IMR-90 (cell line): ENCODE measurements around the gene SPPL2A.

ENCODE experiments used
- BHLHE40 ChIP-seq: fragments of 150-350 bp; IDR thresholded peaks from 2 replicates; pipeline ENCODE4 v1.6.1; 2016; ENCODE audit warnings: mild to moderate bottlenecking, low read depth, low read length
- CEBPB ChIP-seq: IDR thresholded peaks from 2 replicates; pipeline ENCODE4 v1.6.1; 2012; ENCODE audit warnings: low read depth, low read length, improper control_type of control experiment
- CHD1 ChIP-seq: IDR thresholded peaks from 2 replicates; pipeline ENCODE4 v1.6.1; 2012; ENCODE audit warnings: low read depth, low read length, improper control_type of control experiment
- FOS ChIP-seq: fragments of 150-350 bp; IDR thresholded peaks from 2 replicates; pipeline ENCODE4 v1.6.1; 2016; ENCODE audit warnings: low read depth, low read length
- MAFK ChIP-seq: IDR thresholded peaks from 2 replicates; pipeline ENCODE4 v1.6.1; 2012; ENCODE audit warnings: low read depth, low read length, improper control_type of control experiment
- MXI1 ChIP-seq: IDR thresholded peaks from 2 replicates; pipeline ENCODE4 v1.6.1; 2012; ENCODE audit warnings: low read depth, mild to moderate bottlenecking, low read length, moderate library complexity, borderline replicate concordance
- POLR2A ChIP-seq: IDR thresholded peaks from 2 replicates; pipeline ENCODE4 v1.6.1; 2012; ENCODE audit warnings: mild to moderate bottlenecking, low read depth, low read length
- RAD21 ChIP-seq: IDR thresholded peaks from 2 replicates; pipeline ENCODE4 v1.6.1; 2012; ENCODE audit warnings: low read length, improper control_type of control experiment
- RCOR1 ChIP-seq: IDR thresholded peaks from 2 replicates; pipeline ENCODE4 v1.6.1; 2012; ENCODE audit warnings: mild to moderate bottlenecking, low read length, improper control_type of control experiment; ENCODE audit not compliant: insufficient replicate concordance
- RFX5 ChIP-seq: IDR thresholded peaks from 2 replicates; pipeline ENCODE4 v1.8.0; 2012; ENCODE audit warnings: low read depth, mild to moderate bottlenecking, low read length, moderate library complexity
- SMC3 ChIP-seq: fragments of 150-350 bp; IDR thresholded peaks from 2 replicates; pipeline ENCODE4 v1.6.1; 2016; ENCODE audit warnings: low read depth, mild to moderate bottlenecking, antibody characterized with exemption, low read length, moderate library complexity
- TF ChIP-seq, protein P1 (sequence below): conservative IDR thresholded peaks from 2 replicates; pipeline ENCODE4 v1.5.1; 2012; ENCODE audit warnings: mild to moderate bottlenecking, low read depth, low read length, improper control_type of control experiment
- TF ChIP-seq, protein P2 (sequence below): fragments of 150-350 bp; IDR thresholded peaks from 2 replicates; pipeline ENCODE4 v1.6.1; 2016; ENCODE audit warnings: low read depth, mild to moderate bottlenecking, low read length, moderate library complexity, borderline replicate concordance
- TF ChIP-seq, protein P3 (sequence below): fragments of 150-350 bp; IDR thresholded peaks from 2 replicates; pipeline ENCODE4 v1.6.1; 2017; ENCODE audit warnings: mild to moderate bottlenecking, antibody characterized with exemption, low read length, low read depth

DNA sequence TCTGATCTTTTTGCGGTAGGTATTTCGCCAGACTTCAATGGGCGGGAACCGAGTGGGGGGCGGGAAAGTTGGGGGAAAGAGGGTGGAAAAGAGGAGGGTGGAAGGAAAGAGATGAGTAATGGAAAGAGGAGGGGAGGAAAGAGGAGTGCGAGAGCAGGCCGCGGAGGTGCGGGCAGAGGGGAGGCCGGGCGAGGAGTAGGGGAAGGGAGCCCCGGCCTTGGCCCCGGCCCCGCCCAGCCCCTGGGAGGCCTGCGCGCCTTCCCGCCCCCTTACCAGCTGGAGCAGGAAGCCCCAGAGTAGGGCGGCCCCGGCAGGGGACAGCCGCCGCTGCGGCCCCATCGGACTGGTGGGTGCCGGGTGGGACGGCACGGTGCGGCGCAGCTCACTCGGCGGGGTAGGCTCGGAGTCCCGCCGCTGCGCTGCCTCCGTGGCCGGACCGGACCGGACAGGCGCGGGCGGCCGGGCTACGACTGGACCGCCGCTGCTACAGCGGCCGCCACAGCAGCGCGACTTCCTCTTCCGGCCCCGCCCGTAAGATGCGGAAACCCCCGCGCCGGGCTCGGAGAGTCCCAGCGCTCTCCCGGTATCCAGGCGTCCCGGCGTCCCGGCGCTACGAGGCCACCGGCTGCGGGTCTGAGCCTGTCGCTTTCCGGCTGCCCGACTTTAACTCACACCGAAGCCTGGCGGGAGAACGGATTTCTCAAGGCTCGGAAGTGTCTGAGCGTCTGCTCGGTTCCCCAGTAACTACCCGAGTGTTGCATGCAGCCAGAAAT, at the start of gene SPPL2A:
- TF ChIP-seq, protein P1, sequence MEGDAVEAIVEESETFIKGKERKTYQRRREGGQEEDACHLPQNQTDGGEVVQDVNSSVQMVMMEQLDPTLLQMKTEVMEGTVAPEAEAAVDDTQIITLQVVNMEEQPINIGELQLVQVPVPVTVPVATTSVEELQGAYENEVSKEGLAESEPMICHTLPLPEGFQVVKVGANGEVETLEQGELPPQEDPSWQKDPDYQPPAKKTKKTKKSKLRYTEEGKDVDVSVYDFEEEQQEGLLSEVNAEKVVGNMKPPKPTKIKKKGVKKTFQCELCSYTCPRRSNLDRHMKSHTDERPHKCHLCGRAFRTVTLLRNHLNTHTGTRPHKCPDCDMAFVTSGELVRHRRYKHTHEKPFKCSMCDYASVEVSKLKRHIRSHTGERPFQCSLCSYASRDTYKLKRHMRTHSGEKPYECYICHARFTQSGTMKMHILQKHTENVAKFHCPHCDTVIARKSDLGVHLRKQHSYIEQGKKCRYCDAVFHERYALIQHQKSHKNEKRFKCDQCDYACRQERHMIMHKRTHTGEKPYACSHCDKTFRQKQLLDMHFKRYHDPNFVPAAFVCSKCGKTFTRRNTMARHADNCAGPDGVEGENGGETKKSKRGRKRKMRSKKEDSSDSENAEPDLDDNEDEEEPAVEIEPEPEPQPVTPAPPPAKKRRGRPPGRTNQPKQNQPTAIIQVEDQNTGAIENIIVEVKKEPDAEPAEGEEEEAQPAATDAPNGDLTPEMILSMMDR: no peak
- peak; percentile 79 for TF ChIP-seq POLR2A
- TF ChIP-seq RAD21: no peak
- no peak for TF ChIP-seq CHD1
- no peak for TF ChIP-seq BHLHE40
- TF ChIP-seq FOS: no peak
- TF ChIP-seq MAFK: no peak
- TF ChIP-seq RFX5: no peak
- TF ChIP-seq, protein P2, sequence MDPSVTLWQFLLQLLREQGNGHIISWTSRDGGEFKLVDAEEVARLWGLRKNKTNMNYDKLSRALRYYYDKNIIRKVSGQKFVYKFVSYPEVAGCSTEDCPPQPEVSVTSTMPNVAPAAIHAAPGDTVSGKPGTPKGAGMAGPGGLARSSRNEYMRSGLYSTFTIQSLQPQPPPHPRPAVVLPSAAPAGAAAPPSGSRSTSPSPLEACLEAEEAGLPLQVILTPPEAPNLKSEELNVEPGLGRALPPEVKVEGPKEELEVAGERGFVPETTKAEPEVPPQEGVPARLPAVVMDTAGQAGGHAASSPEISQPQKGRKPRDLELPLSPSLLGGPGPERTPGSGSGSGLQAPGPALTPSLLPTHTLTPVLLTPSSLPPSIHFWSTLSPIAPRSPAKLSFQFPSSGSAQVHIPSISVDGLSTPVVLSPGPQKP: no peak
- no peak for TF ChIP-seq MXI1
- TF ChIP-seq CEBPB: peak; percentile 70
- TF ChIP-seq, protein P3, sequence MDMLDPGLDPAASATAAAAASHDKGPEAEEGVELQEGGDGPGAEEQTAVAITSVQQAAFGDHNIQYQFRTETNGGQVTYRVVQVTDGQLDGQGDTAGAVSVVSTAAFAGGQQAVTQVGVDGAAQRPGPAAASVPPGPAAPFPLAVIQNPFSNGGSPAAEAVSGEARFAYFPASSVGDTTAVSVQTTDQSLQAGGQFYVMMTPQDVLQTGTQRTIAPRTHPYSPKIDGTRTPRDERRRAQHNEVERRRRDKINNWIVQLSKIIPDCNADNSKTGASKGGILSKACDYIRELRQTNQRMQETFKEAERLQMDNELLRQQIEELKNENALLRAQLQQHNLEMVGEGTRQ: no peak
- TF ChIP-seq SMC3: no peak
- no peak for TF ChIP-seq RCOR1
